ENCODE measurements around the gene ZNF17.

Gene ZNF17

GRCh38 chr19:57437931-57438330 lies 27.0 kb downstream of the ZNF17 start:
- TF ChIP-seq MAX (IDR thresholded peaks at IDR 0.05; ENCODE audit: low read depth, low read length) (no peak), POLR2A (IDR thresholded peaks at IDR 0.05; ENCODE audit: extremely low read depth, insufficient read length) (no peak), MYC (IDR thresholded peaks at IDR 0.05; ENCODE audit: low read depth, low read length) (no peak), CTCF (IDR thresholded peaks at IDR 0.05; ENCODE audit: low read depth, low read length) (no peak)
- H3K4me3 ChIP-seq (ENCODE audit: low read depth, low read length) = no peak overlapping the region
- DNase-seq (ENCODE audit: low read depth) = no peak

GRCh38 chr19:57438925-57439324 lies 28.0 kb downstream of the ZNF17 start:
- H3K4me3 ChIP-seq (ENCODE audit: low read depth, low read length) = no peak overlapping the region
- no peak for DNase-seq (ENCODE audit: low read depth)
- TF ChIP-seq MAX (IDR thresholded peaks at IDR 0.05; ENCODE audit: low read depth, low read length) = no peak
- no peak for TF ChIP-seq POLR2A (IDR thresholded peaks at IDR 0.05; ENCODE audit: extremely low read depth, insufficient read length)
- no peak for TF ChIP-seq CTCF (IDR thresholded peaks at IDR 0.05; ENCODE audit: low read depth, low read length)
- no peak for TF ChIP-seq MYC (IDR thresholded peaks at IDR 0.05; ENCODE audit: low read depth, low read length)

- no peak for DNase-seq (ENCODE audit: low read depth)
- H3K4me3 ChIP-seq (ENCODE audit: low read depth, low read length) = no peak overlapping the region
- TF ChIP-seq CTCF (IDR thresholded peaks at IDR 0.05; ENCODE audit: low read depth, low read length) = no peak
- no peak for TF ChIP-seq MYC (IDR thresholded peaks at IDR 0.05; ENCODE audit: low read depth, low read length)
- TF ChIP-seq POLR2A (IDR thresholded peaks at IDR 0.05; ENCODE audit: extremely low read depth, insufficient read length) = no peak
- TF ChIP-seq MAX (IDR thresholded peaks at IDR 0.05; ENCODE audit: low read depth, low read length) = no peak
These were observed 31.2 kb downstream of the ZNF17 start for GRCh38 chr19:57441979-57442752.

- H3K4me3 ChIP-seq (ENCODE audit: low read depth, low read length) = no peak overlapping the region
- TF ChIP-seq POLR2A (IDR thresholded peaks at IDR 0.05; ENCODE audit: extremely low read depth, insufficient read length) = no peak
- no peak for TF ChIP-seq CTCF (IDR thresholded peaks at IDR 0.05; ENCODE audit: low read depth, low read length)
- TF ChIP-seq MAX (IDR thresholded peaks at IDR 0.05; ENCODE audit: low read depth, low read length) = no peak
- no peak for TF ChIP-seq MYC (IDR thresholded peaks at IDR 0.05; ENCODE audit: low read depth, low read length)
- no peak for DNase-seq (ENCODE audit: low read depth)
These were observed 32.2 kb downstream of the ZNF17 start for GRCh38 chr19:57443121-57443696.

GRCh38 chr19:57452307-57452706 lies 41.3 kb downstream of the ZNF17 start:
- TF ChIP-seq POLR2A (IDR thresholded peaks at IDR 0.05; ENCODE audit: extremely low read depth, insufficient read length) (no peak), MAX (IDR thresholded peaks at IDR 0.05; ENCODE audit: low read depth, low read length) (no peak), CTCF (IDR thresholded peaks at IDR 0.05; ENCODE audit: low read depth, low read length) (no peak), MYC (IDR thresholded peaks at IDR 0.05; ENCODE audit: low read depth, low read length) (no peak)

More at GRCh38 chr19:57452307-57452706, 41.3 kb downstream of the ZNF17 start:
- no peak for DNase-seq (ENCODE audit: low read depth)
- no peak overlapping the region for H3K4me3 ChIP-seq (ENCODE audit: low read depth, low read length)
